ENCODE data around the gene MYL5.

- no peak for TF ChIP-seq CTCF (IDR thresholded peaks at IDR 0.05; ENCODE audit: low read depth, low read length, missing input control)
- no peak for TF ChIP-seq HNF4A (conservative IDR thresholded peaks at IDR 0.05)
- no peak for TF ChIP-seq YY1 (IDR thresholded peaks at IDR 0.05)
- no peak for TF ChIP-seq REST (IDR thresholded peaks at IDR 0.05)
- no peak for TF ChIP-seq GABPA (IDR thresholded peaks at IDR 0.05 in 1 of 2, conservative IDR thresholded peaks at IDR 0.05 in 1 of 2)
- TF ChIP-seq FOXA1 (IDR thresholded peaks at IDR 0.05), result no peak
- TF ChIP-seq ATF3 (IDR thresholded peaks at IDR 0.05), result no peak
- TF ChIP-seq MAX (IDR thresholded peaks at IDR 0.05), result no peak
- TF ChIP-seq RAD21 (IDR thresholded peaks at IDR 0.05), result no peak
These were observed 822 bp upstream of the MYL5 start for GRCh38 chr4:673349-674091.

All from liver (tissue), 3 donors.